ENCODE data around the gene MRC2.

Gene MRC2

DNA sequence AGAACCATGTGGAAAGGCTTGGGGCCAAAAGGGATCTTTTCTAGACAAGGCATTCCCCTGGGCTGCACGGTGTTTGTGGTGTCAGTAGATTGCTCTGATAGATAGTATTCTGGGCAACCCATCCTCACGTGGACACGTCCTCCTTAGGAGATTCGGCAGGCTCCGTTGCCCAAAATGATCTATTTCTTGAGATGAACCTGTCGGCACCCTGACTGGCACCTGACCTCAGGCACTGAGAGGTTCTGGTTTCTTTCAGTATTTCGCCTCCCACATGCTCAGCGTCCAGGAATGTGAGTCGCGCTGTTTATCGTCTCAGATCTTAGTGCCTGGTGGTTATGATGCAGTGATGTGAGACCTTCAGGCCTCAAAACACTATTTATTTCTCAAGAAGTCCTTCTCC, 91.0 kb downstream of the MRC2 start:
- Mint-ChIP-seq H3K27me3 (peaks cover 9 to 11% of the 10 kb centered on the region in 2 donors), H3K36me3 (peaks cover 7 to 8% of the 10 kb centered on the region in 2 donors), H3K9me3 (peaks cover 4 to 7% of the 10 kb centered on the region in 2 donors), H3K4me1 (peaks cover 21 to 51% of the 10 kb centered on the region in 2 donors), H3K27ac (no peak overlapping the region), H3K4me3 (no peak overlapping the region)
- DNase-seq, result no peak
- ATAC-seq (replicated peaks), result no peak

DNA sequence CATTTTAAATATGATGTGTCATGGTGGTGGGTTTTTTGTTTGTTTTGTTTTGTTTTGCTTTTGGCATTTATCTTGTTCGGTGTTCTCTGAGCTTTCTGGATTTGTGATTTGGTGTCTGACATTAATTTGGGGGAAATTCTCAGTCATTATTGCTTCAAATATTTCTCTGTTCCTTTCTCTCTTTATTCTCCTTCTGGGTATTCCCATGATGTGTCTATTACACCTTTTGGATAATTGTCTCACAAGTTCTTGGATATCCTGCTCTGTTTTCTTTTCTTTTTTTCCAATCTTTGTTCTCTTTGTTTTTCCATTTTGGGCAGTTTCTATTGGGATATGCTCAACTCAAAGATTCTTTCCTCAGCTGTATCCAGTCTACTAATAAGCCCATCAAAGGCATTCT, 92.1 kb downstream of the MRC2 start:
- no peak for ATAC-seq (replicated peaks)
- H3K36me3 Mint-ChIP-seq, result peaks cover 7 to 8% of the 10 kb centered on the region in 2 donors
- peak overlapping the region in 1 of 2 donors; percentile 23 for H3K4me3 Mint-ChIP-seq
- H3K9me3 Mint-ChIP-seq, result peaks cover 4 to 7% of the 10 kb centered on the region in 2 donors
- peaks cover 30 to 63% of the 10 kb centered on the region in 2 donors for H3K4me1 Mint-ChIP-seq
- H3K27ac Mint-ChIP-seq, result no peak overlapping the region
- H3K27me3 Mint-ChIP-seq, result peaks cover 11 to 13% of the 10 kb centered on the region in 2 donors
- DNase-seq, result no peak

DNA sequence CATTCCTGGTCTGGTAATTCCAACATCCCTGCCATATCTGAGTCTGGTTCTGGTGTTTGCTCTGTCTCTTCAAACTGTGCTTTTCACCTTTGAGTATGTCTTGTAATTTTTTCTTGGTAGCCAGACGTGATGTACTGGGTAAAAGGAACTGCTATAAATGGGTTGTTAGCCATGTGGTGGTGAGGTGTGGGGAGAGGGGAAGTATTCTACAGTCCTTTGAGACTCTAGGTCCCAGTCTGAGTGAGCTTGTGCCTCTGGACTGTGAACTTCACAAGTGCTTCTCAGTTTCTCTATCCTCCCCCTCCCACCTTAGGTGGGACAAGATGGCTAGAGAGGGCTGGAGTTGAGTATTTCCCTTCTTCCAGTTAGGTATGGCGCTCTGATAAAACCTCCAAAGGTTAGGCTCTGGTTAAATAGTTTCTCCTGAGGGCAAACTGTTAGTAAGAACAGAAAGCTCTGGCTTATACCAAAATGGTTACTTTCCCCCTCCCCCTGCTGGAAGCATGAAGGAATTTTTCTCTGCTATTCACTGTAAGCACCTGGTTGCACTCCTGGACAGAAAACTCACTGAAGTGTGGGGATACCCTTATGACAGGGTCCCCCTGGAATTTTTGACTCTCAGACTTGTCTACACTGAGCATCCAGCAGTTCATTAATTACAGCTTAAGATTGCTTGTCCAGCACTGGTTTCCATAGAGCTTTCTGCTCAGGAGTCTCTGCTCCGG, 92.8 kb downstream of the MRC2 start:
- H3K36me3 Mint-ChIP-seq, result peaks cover 7 to 8% of the 10 kb centered on the region in 2 donors
- peak overlapping the region; percentile 6 for H3K27ac Mint-ChIP-seq
- H3K4me1 Mint-ChIP-seq, result peaks cover 36 to 70% of the 10 kb centered on the region in 2 donors
- peaks cover 11 to 13% of the 10 kb centered on the region in 2 donors for H3K27me3 Mint-ChIP-seq
- peak; percentile 76 for ATAC-seq (replicated peaks)
- no peak for DNase-seq
- H3K9me3 Mint-ChIP-seq, result peaks cover 4 to 7% of the 10 kb centered on the region in 2 donors
- peak overlapping the region in 1 of 2 donors; percentile 23 for H3K4me3 Mint-ChIP-seq

DNA sequence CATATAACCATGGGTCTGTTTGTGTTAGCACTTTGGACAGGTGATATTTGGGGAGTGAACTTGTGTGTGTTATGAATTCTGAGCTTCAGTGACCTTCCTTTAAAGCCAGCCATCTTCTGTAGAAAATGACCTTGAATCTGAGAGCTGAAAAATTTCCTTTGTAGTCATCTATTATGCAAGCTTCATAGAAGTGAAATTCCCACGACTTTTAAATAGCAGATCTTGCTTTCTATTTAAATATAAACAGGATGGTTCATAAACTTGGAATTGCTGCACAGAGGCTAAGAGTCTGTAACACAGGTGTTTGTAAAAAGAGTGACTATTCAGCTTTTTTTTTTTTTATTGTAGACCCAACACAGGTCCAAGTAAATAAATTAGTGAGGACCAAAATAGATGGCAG, 95.2 kb downstream of the MRC2 start:
- H3K27ac Mint-ChIP-seq, result no peak overlapping the region

DNA sequence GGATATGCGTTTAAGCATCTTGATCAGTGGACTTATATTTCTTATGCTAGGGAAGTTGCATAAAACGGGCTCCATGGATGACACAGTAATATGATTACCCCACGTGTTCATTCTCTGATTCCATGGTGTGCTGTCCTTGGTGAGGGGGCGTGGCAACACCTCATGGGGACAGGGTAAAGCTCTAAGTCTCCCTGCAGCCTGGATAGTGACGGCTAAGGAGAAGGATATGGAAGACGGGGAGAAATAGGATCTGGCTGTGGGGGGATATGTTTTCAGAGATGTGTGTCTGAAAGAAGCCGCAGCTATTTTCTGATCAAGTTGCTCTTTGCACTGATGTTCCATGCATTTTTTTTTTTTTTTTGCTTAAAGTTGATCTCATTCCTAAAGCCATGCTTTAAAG, 96.4 kb downstream of the MRC2 start:
- peaks cover 6 to 12% of the 10 kb centered on the region in 2 donors for H3K27me3 Mint-ChIP-seq
- H3K4me1 Mint-ChIP-seq, result peaks cover 43 to 73% of the 10 kb centered on the region in 2 donors
- DNase-seq (no peak), ATAC-seq (replicated peaks) (no peak)
- peaks cover 4 to 14% of the 10 kb centered on the region in 2 donors for H3K9me3 Mint-ChIP-seq
- H3K36me3 Mint-ChIP-seq, result peaks cover 10 to 11% of the 10 kb centered on the region in 2 donors
- H3K27ac Mint-ChIP-seq, result no peak overlapping the region
- H3K4me3 Mint-ChIP-seq, result no peak overlapping the region

More for the DNA sequence above, 95.2 kb downstream of the MRC2 start:
- H3K27me3 Mint-ChIP-seq, result peaks cover 8 to 15% of the 10 kb centered on the region in 2 donors
- peaks cover 42 to 79% of the 10 kb centered on the region in 2 donors for H3K4me1 Mint-ChIP-seq
- no peak for DNase-seq
- peaks cover 9 to 11% of the 10 kb centered on the region in 2 donors for H3K36me3 Mint-ChIP-seq
- no peak overlapping the region for H3K4me3 Mint-ChIP-seq
- no peak for ATAC-seq (replicated peaks)
- H3K9me3 Mint-ChIP-seq, result peaks cover 4 to 9% of the 10 kb centered on the region in 2 donors

DNA sequence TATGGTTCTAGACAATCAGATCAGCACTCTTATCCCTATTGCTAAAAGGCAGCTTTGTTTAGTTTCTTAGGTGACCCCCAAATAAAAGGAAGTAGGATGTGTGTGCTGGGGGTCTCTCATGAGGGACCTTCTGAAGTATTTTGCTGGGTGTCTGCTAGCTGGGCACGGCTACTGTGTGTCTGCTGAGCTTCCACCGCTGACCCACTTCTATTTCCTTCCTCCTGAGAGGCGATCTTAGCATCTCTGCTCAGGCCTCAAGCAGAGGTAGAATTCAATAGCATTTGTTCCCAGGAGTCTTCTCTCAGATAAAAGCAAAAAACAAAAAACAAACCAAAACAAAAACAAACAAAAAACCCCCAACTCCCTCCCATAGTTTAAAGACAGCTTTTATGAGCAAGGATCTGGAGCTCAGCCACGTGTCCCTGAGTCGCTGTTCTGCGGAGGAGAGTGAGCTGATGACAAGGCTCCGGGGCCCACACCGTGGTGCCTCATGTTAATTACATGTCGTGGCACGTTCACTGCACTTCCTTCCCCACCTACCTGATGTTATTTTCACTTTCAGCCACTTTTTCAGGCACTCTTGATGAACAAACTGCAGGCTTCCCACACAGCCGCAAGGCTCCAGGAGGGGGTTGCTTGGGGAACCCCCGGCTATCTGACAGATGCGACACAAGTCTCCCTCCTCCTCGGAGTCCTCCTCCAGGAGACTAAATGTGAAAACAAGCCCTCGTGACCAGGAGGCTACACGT, 97.1 kb downstream of the MRC2 start:
- H3K27me3 Mint-ChIP-seq, result peaks cover 3 to 12% of the 10 kb centered on the region in 2 donors
- ATAC-seq (replicated peaks), result peak; percentile 93 to 95
- peaks cover 8% of the 10 kb centered on the region in 2 donors for H3K36me3 Mint-ChIP-seq
- H3K4me1 Mint-ChIP-seq, result peaks cover 40 to 67% of the 10 kb centered on the region in 2 donors
- H3K4me3 Mint-ChIP-seq, result peak overlapping the region; percentile 42 to 69
- DNase-seq, result peak; percentile 83
- H3K27ac Mint-ChIP-seq, result peak overlapping the region; percentile 37
- peaks cover 3 to 12% of the 10 kb centered on the region in 2 donors for H3K9me3 Mint-ChIP-seq

DNA sequence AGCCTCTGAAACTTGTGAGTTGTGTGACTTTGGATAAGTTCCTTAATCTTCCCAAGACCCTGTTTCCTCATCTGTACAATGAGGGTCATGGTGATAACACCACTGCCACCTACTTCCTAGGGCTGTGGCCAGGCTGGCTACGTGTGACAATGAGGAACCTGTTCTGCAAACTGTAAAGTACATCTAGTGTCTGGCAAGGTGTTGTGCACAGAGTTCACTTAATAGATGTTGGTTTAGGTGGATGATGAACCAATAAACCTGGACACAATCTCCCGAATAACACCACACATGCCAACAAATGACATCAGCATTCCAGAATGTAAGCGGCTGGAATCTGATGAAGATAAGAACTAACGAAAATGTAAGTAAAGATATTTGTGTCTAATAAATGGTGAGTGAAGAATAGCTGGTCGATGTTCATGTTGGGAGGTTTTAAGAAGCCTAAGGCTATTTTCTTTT, 98.3 kb downstream of the MRC2 start:
- peaks cover 0 to 12% of the 10 kb centered on the region in 2 donors for H3K27me3 Mint-ChIP-seq
- ATAC-seq (replicated peaks), result no peak

DNA sequence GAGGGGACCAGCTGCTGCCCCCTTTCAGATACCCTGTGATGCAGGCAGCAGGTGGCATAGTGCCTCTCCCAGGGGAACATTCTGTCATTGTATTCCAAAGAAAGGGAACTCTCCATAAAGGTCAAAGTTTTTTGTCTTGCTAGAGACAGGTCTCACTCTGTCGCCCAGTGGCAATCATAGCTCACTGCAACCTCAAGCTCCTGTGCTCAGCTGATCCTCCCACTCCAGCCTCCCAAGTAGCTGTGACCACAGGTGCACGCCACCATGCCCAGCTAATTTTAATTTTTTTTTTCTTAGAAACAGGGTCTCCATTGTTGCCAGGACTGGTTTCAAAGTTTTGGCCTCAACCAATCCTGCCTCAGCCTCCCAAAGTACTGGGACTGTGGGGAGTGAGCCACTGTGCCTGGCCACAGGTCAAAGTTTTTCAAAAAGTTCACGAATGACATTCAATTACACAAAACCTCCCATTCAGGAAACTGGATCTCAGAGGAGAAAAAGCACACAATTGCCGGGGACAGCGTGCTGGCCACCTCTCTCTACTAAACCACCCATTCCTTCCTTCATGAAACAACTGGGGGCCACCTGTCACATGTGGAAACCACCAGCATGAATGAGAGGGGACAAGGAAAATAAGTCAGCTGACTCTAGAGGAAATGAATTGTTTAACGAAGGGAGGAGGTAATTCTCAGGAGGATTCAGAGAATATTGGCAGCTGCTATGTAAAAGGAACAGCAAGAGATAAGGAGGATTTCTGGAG, 100.6 kb downstream of the MRC2 start:
- Mint-ChIP-seq H3K27me3 (peaks cover 5 to 12% of the 10 kb centered on the region in 2 donors), H3K4me1 (peaks cover 30 to 40% of the 10 kb centered on the region in 2 donors), H3K9me3 (peaks cover 0 to 7% of the 10 kb centered on the region in 2 donors), H3K4me3 (no peak overlapping the region), H3K27ac (peak overlapping the region; percentile 42), H3K36me3 (peaks cover 3 to 4% of the 10 kb centered on the region in 2 donors)
- no peak for ATAC-seq (replicated peaks)
- no peak for DNase-seq

More for the DNA sequence above, 98.3 kb downstream of the MRC2 start:
- no peak for DNase-seq
- Mint-ChIP-seq H3K27ac (no peak overlapping the region), H3K4me3 (no peak overlapping the region), H3K4me1 (peaks cover 30 to 56% of the 10 kb centered on the region in 2 donors), H3K36me3 (peaks cover 3 to 4% of the 10 kb centered on the region in 2 donors), H3K9me3 (peaks cover 0 to 7% of the 10 kb centered on the region in 2 donors)

DNA sequence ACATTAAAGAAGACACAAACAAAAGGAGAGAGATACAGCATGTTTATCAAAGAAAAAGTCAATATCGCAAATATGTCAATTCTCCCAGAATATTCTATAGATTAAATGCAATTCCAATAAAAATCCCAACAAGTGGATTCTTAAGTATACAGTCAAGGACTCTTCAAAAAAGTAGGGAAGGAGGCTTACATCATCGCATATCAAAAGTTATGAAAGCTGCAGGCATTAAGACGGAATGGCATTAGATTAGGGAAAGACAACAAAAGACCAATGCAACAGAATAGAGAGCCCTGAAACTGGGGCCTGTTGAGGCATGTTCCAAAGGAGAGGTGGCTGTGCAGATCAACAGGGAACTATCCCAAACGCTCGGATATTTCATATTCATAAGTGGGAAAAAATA, 104.7 kb downstream of the MRC2 start:
- H3K9me3 Mint-ChIP-seq, result peaks cover 0 to 7% of the 10 kb centered on the region in 2 donors
- no peak overlapping the region for H3K4me3 Mint-ChIP-seq
- H3K36me3 Mint-ChIP-seq, result peaks cover 0 to 4% of the 10 kb centered on the region in 2 donors
- no peak for ATAC-seq (replicated peaks)
- no peak for DNase-seq
- no peak overlapping the region for H3K27ac Mint-ChIP-seq
- H3K4me1 Mint-ChIP-seq, result peaks cover 7 to 9% of the 10 kb centered on the region in 2 donors
- H3K27me3 Mint-ChIP-seq, result peaks cover 3 to 5% of the 10 kb centered on the region in 2 donors

DNA sequence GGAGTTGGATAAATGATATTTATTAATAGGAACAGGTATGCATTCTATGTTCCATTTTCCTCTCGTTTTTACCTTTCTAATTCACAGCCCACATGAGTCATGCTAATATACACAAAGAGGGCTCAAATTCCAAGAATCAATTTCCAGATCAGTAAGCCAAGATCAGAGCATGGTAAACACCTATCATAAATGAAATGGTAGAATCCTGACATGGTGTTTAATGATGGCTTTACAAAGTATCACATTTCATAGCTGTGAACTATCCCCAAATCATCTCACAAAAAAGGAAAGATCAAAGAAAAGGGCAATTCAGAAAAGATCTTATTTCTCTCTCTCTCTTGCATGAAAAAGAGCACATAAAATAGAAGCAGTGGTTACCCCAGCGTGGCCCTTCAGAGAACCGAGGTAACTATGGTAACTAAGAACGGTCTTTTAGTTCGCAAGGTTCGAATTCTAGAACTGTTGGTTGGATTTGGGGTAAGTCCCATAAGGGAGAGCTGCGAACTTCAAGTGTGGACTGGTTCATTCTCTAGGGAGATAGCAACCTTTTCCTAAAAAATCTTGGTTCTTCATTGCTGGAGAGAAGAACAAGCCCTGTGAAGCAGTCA, 107.7 kb downstream of the MRC2 start:
- Mint-ChIP-seq H3K27me3 (peaks cover 0 to 5% of the 10 kb centered on the region in 2 donors), H3K4me3 (no peak overlapping the region), H3K4me1 (no peaks in the 10 kb centered on the region), H3K27ac (no peak overlapping the region), H3K9me3 (no peaks in the 10 kb centered on the region), H3K36me3 (no peaks in the 10 kb centered on the region)
- no peak for DNase-seq
- no peak for ATAC-seq (replicated peaks)

DNA sequence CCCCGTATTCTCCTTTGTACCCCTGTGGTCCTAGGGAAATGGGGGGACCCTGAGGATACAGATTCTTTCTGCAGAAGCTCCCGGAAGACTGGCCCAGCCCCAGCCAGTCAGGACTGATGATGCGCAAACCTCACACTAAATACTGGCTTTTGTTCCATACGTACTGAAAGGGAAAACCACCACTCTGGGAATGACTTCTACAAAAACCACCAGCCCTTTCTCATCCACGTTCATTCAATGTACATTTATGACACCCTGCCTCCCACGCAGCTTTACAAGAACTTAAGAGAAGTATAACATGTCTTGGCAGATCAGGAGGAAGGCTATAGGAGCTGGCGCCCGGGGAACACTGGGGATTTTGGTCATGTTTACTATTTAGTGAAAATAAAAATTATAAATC, 110.0 kb downstream of the MRC2 start:
- Mint-ChIP-seq H3K9me3 (no peaks in the 10 kb centered on the region), H3K27me3 (no peaks in the 10 kb centered on the region), H3K4me3 (no peak overlapping the region), H3K27ac (no peak overlapping the region), H3K4me1 (no peaks in the 10 kb centered on the region), H3K36me3 (no peaks in the 10 kb centered on the region)
- peak in 1 of 2 donors; percentile 52 for ATAC-seq (replicated peaks)
- no peak for DNase-seq

DNA sequence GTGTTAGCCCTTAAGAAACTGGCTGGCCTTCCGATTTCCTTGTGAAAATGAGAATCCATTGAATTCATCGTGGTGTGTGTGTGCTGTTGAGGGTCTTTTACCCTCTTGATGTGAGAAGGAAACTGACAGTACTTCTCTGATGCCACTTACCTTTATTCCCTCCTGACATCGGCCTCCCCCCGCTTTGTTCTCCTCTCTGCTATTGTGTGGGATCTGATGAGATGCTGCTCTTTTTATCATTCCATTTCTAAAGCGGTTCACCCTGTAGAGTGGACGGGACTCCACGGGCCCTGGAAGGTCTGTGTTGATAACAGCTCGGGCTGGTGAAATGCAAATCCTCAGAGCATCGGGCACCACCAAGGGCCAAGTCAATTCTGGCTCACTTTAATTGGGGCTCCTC, 110.8 kb downstream of the MRC2 start:
- DNase-seq, result no peak
- H3K9me3 Mint-ChIP-seq, result no peaks in the 10 kb centered on the region
- no peaks in the 10 kb centered on the region for H3K4me1 Mint-ChIP-seq
- H3K4me3 Mint-ChIP-seq, result no peak overlapping the region
- no peaks in the 10 kb centered on the region for H3K27me3 Mint-ChIP-seq
- no peaks in the 10 kb centered on the region for H3K36me3 Mint-ChIP-seq
- H3K27ac Mint-ChIP-seq, result no peak overlapping the region
- no peak for ATAC-seq (replicated peaks)

DNA sequence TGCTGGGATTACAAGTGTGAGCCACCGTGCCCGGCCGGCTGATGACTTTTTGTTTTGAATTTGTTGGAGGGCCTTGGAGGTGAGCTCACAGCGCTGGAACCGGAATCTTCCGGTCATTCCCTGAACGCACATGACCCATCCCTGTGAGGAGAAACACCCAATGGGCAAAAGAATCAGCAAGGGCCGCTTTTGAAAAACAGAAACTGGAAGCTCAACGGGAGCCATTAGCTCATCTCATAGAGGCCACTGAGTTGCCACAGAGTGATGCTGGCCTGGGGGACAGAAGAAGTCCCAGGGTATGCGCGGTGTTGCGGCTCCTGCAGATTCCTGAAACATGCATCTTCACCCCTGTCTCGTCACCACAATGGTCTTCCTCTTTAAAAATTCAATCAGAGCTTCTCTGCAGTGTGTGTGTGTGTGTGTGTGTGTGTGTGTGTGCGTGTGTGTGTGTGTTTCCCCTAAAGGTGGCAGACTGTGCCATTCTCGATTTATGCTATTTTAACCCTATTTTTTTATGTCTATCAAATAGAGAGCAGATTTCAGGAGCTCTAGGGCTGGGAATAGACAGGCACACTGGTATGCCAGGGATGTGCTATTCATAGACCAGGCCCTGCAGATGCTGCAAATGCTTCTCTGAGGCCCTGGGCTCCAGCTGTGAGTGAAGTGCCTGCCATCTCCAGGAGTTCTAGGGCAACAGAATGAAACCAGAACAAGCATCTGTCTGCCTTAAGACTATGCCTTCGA, 112.3 kb downstream of the MRC2 start:
- H3K4me3 Mint-ChIP-seq, result no peak overlapping the region
- peaks cover 5 to 7% of the 10 kb centered on the region in 2 donors for H3K27me3 Mint-ChIP-seq
- ATAC-seq (replicated peaks), result no peak
- no peaks in the 10 kb centered on the region for H3K9me3 Mint-ChIP-seq
- no peaks in the 10 kb centered on the region for H3K4me1 Mint-ChIP-seq
- no peaks in the 10 kb centered on the region for H3K36me3 Mint-ChIP-seq
- no peak overlapping the region for H3K27ac Mint-ChIP-seq
- DNase-seq, result no peak
